Kidney epithelial cell (primary cell): Measurements from ENCODE around the gene EVX2. TPM values are rescaled to one million over a fixed set of nuclear protein-coding genes. Genes with fewer than 3 reads are reported as not detected.
A peak's percentile ranks its signal among the peaks of the same experiment; 100 is the strongest.

Experiments
- DNase-seq: peaks from one replicate; pipeline ENCODE4 v3.0.0-alpha.2; 2010; ENCODE audit warnings: low read depth
- H3K27me3 ChIP-seq: 2 replicates; pipeline ENCODE4 v1.6.0; 2011; ENCODE audit warnings: low read length; ENCODE audit not compliant: control insufficient read depth, insufficient read depth
- H3K36me3 ChIP-seq: 2 replicates; pipeline ENCODE4 v1.5.1; 2011; ENCODE audit warnings: low read length; ENCODE audit not compliant: control insufficient read depth, insufficient read depth
- H3K4me3 ChIP-seq: 2 replicates; pipeline ENCODE4 v1.5.1; 2011; ENCODE audit warnings: low read depth, mild to moderate bottlenecking, control low read depth, low read length
- total RNA-seq: library from RNA; depleted of rRNA; stranded (reverse); fragments of >200 nt; gene quantifications from 2 replicates; pipeline ENCODE4 v1.2.3, GENCODE V29; 2015
- TF ChIP-seq, protein P1 (sequence below): IDR thresholded peaks from 2 replicates; pipeline ENCODE4 v1.5.1; 2011; ENCODE audit warnings: mild to moderate bottlenecking, moderate library complexity, low read length, control low read depth, inconsistent platforms; ENCODE audit not compliant: insufficient read depth, poor library complexity, severe bottlenecking

Gene EVX2
- total RNA-seq, 1 donor from 2014 or later = not detected

- Histone ChIP-seq H3K27me3 (peaks cover 90% of the 10 kb centered on the region), H3K4me3 (no peak overlapping the region), H3K36me3 (no peaks in the 10 kb centered on the region)
- TF ChIP-seq, protein P1, sequence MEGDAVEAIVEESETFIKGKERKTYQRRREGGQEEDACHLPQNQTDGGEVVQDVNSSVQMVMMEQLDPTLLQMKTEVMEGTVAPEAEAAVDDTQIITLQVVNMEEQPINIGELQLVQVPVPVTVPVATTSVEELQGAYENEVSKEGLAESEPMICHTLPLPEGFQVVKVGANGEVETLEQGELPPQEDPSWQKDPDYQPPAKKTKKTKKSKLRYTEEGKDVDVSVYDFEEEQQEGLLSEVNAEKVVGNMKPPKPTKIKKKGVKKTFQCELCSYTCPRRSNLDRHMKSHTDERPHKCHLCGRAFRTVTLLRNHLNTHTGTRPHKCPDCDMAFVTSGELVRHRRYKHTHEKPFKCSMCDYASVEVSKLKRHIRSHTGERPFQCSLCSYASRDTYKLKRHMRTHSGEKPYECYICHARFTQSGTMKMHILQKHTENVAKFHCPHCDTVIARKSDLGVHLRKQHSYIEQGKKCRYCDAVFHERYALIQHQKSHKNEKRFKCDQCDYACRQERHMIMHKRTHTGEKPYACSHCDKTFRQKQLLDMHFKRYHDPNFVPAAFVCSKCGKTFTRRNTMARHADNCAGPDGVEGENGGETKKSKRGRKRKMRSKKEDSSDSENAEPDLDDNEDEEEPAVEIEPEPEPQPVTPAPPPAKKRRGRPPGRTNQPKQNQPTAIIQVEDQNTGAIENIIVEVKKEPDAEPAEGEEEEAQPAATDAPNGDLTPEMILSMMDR = no peak
- no peak for DNase-seq
These were observed 10.1 kb upstream of the EVX2 start for GRCh38 chr2:176093898-176094249.

- no peak overlapping the region for H3K4me3 ChIP-seq
- TF ChIP-seq, protein P1 = peak; percentile 9
- no peak for DNase-seq
- no peaks in the 10 kb centered on the region for H3K36me3 ChIP-seq
- peaks cover 90% of the 10 kb centered on the region for H3K27me3 ChIP-seq
These were observed 9.6 kb upstream of the EVX2 start for GRCh38 chr2:176093145-176093897.

- Histone ChIP-seq H3K27me3 (peaks cover 90% of the 10 kb centered on the region), H3K36me3 (no peaks in the 10 kb centered on the region), H3K4me3 (no peak within 1 kb of the TSS)
- TF ChIP-seq, protein P1 = no peak
- DNase-seq = no peak
These were observed 8.7 kb upstream of the EVX2 start, which contains the start of gene HOXD13 for GRCh38 chr2:176092270-176093144. TSS of gene HOXD13 (plus strand) at chr2:176092721. CDS start at chr2:176092891, 170 bp downstream.

DNA sequence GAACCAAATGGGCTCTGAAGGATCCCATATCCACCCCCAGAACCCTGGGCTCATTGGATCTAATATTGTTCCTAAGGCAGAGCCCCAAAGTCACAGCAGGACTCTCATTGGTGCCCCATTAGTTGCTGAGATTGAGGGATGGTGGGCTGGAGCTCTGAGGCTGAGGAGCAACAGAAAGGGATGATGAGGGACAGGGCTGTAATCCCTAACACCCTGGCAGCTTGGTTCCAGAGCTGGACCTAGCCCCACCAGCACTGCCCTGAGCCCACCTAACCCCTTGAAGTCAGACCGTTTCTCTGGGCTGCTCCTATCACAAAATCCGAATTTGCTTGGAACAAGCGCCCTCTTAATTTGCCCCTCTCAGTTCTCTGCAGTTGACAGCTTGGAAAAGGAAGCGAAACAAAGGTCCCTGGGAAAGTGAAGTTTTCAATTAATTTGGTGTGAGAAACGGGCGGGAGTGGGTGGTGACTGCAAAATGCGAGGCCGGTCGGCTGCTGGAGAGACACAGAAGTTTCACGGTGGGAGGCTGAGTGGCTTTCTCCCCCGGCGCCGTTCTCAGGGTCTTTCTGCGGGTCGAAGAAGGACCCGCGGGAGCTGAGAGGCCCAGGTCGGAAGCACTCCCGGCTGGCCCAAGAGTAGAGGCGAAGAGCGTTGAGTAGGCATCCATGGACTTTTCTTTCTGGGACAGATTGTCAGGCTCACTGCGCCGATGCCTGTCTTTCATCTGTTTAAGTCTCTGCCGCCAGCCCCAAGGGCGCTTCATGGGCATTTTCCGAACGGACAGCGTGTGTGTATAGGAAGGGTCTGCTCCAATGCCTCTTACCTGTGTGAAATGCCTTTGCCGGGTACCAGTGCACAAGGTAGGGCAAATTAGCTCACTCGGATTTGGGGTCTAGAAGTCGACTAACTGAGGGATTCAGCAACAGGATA, 7.8 kb upstream of the EVX2 start:
- DNase-seq = no peak
- Histone ChIP-seq H3K4me3 (no peak overlapping the region), H3K27me3 (peaks cover 89% of the 10 kb centered on the region), H3K36me3 (no peaks in the 10 kb centered on the region)
- TF ChIP-seq, protein P1 = no peak

- no peak overlapping the region for H3K4me3 ChIP-seq
- TF ChIP-seq, protein P1 = no peak
- peaks cover 92% of the 10 kb centered on the region for H3K27me3 ChIP-seq
- no peak for DNase-seq
- H3K36me3 ChIP-seq = no peaks in the 10 kb centered on the region
These were observed 7.1 kb upstream of the EVX2 start for GRCh38 chr2:176090862-176091261.
